ENCODE results near the gene BMPR2. TPM values are rescaled to one million over a fixed set of nuclear protein-coding genes. Genes with fewer than 3 reads are reported as not detected.

The BMPR2 gene
- total and polyA plus RNA-seq, 2 experiments from 2014 or later, result 12.5 to 42.2 TPM

- Histone ChIP-seq H3K79me2 (peaks cover 89% of the 10 kb centered on the region), H3K9me3 (ENCODE audit: low read depth) (no peaks in the 10 kb centered on the region), H3K27me3 (no peaks in the 10 kb centered on the region), H3K36me3 (replicated peaks; ENCODE audit: insufficient read depth, low read depth) (no peaks in the 10 kb centered on the region), H3K4me2 (no peak overlapping the region), H2AFZ (no peak overlapping the region), H3K4me3 (no peak overlapping the region), H4K20me1 (ENCODE audit: insufficient read depth, poor library complexity, severe bottlenecking) (peaks cover 14% of the 10 kb centered on the region), H3K9me2 (replicated peaks; ENCODE audit: insufficient read depth) (no peaks in the 10 kb centered on the region), H3K27ac (no peak overlapping the region), H3K4me1 (ENCODE audit: insufficient read depth) (no peaks in the 10 kb centered on the region)
- 98% methylated on average over 2 of the region's 2 CpGs for WGBS (ENCODE audit: low lambda C conversion rate, missing lambda C conversion rate)
- DNase-seq (ENCODE audit: low spot score), result no peak
- no peak for TF ChIP-seq EZH2 (IDR thresholded peaks at IDR 0.05; ENCODE audit: borderline replicate concordance)
- no peak for TF ChIP-seq CTCF (IDR thresholded peaks at IDR 0.05; ENCODE audit: poor library complexity)
- TF ChIP-seq EZH2phosphoT487 (IDR thresholded peaks at IDR 0.05; ENCODE audit: low read depth, severe bottlenecking, unreplicated experiment), result no peak
Measured at GRCh38 chr2:202460119-202460518, 84.0 kb downstream of the BMPR2 start.

- Histone ChIP-seq H3K9me2 (replicated peaks; ENCODE audit: insufficient read depth) (no peaks in the 10 kb centered on the region), H3K4me2 (no peak overlapping the region), H3K27me3 (no peaks in the 10 kb centered on the region), H3K79me2 (peaks cover 23% of the 10 kb centered on the region), H3K27ac (no peak overlapping the region), H3K36me3 (replicated peaks; ENCODE audit: insufficient read depth, low read depth) (no peaks in the 10 kb centered on the region), H3K9me3 (ENCODE audit: low read depth) (no peaks in the 10 kb centered on the region), H3K4me1 (ENCODE audit: insufficient read depth) (no peaks in the 10 kb centered on the region), H4K20me1 (ENCODE audit: insufficient read depth, poor library complexity, severe bottlenecking) (no peaks in the 10 kb centered on the region), H2AFZ (no peak overlapping the region), H3K4me3 (no peak overlapping the region)
- 60% methylated on average over 1 of the region's 1 CpG for WGBS (ENCODE audit: low lambda C conversion rate, missing lambda C conversion rate)
- no peak for DNase-seq (ENCODE audit: low spot score)
- TF ChIP-seq EZH2phosphoT487 (IDR thresholded peaks at IDR 0.05; ENCODE audit: low read depth, severe bottlenecking, unreplicated experiment) (no peak), EZH2 (IDR thresholded peaks at IDR 0.05; ENCODE audit: borderline replicate concordance) (no peak), CTCF (IDR thresholded peaks at IDR 0.05; ENCODE audit: poor library complexity) (no peak)
Measured at GRCh38 chr2:202479090-202479489, 103.0 kb downstream of the BMPR2 start.

GRCh38 chr2:202479610-202480009 is 103.5 kb downstream of the BMPR2 start:
- Histone ChIP-seq H4K20me1 (ENCODE audit: insufficient read depth, poor library complexity, severe bottlenecking) (no peaks in the 10 kb centered on the region), H3K27ac (no peak overlapping the region), H3K4me2 (no peak overlapping the region), H3K9me3 (ENCODE audit: low read depth) (no peaks in the 10 kb centered on the region), H2AFZ (no peak overlapping the region), H3K4me1 (ENCODE audit: insufficient read depth) (no peaks in the 10 kb centered on the region), H3K27me3 (no peaks in the 10 kb centered on the region), H3K4me3 (no peak overlapping the region), H3K9me2 (replicated peaks; ENCODE audit: insufficient read depth) (no peaks in the 10 kb centered on the region), H3K36me3 (replicated peaks; ENCODE audit: insufficient read depth, low read depth) (no peaks in the 10 kb centered on the region), H3K79me2 (peaks cover 23% of the 10 kb centered on the region)
- 94% methylated on average over 1 of the region's 1 CpG for WGBS (ENCODE audit: low lambda C conversion rate, missing lambda C conversion rate)
- no peak for DNase-seq (ENCODE audit: low spot score)
- TF ChIP-seq EZH2 (IDR thresholded peaks at IDR 0.05; ENCODE audit: borderline replicate concordance) (no peak), EZH2phosphoT487 (IDR thresholded peaks at IDR 0.05; ENCODE audit: low read depth, severe bottlenecking, unreplicated experiment) (no peak), CTCF (IDR thresholded peaks at IDR 0.05; ENCODE audit: poor library complexity) (no peak)

GRCh38 chr2:202486351-202486750 is 110.2 kb downstream of the BMPR2 start:
- no peak for DNase-seq (ENCODE audit: low spot score)
- TF ChIP-seq CTCF (IDR thresholded peaks at IDR 0.05; ENCODE audit: poor library complexity) (no peak), EZH2 (IDR thresholded peaks at IDR 0.05; ENCODE audit: borderline replicate concordance) (no peak), EZH2phosphoT487 (IDR thresholded peaks at IDR 0.05; ENCODE audit: low read depth, severe bottlenecking, unreplicated experiment) (no peak)
- Histone ChIP-seq H3K79me2 (peaks cover 15% of the 10 kb centered on the region), H3K9me2 (replicated peaks; ENCODE audit: insufficient read depth) (no peaks in the 10 kb centered on the region), H3K4me3 (no peak overlapping the region), H3K27me3 (no peaks in the 10 kb centered on the region), H3K27ac (no peak overlapping the region), H3K36me3 (replicated peaks; ENCODE audit: insufficient read depth, low read depth) (no peaks in the 10 kb centered on the region), H3K4me2 (no peak overlapping the region), H2AFZ (no peak overlapping the region), H3K4me1 (ENCODE audit: insufficient read depth) (no peaks in the 10 kb centered on the region), H3K9me3 (ENCODE audit: low read depth) (no peaks in the 10 kb centered on the region), H4K20me1 (ENCODE audit: insufficient read depth, poor library complexity, severe bottlenecking) (no peaks in the 10 kb centered on the region)
- WGBS (ENCODE audit: low lambda C conversion rate, missing lambda C conversion rate), result 97% methylated on average over 8 of the region's 8 CpGs

All from hepatocyte (in vitro differentiated cells).